NCI-H2227 treated with DMSO at 0.1 percent for 48 hours (cell line): ENCODE measurements around the gene HLA-DMA.

Source experiments
- DNase-seq: peaks from one replicate; lab custom pipeline; 2025; lab: John Stamatoyannopoulos, UW

Gene HLA-DMA

DNA sequence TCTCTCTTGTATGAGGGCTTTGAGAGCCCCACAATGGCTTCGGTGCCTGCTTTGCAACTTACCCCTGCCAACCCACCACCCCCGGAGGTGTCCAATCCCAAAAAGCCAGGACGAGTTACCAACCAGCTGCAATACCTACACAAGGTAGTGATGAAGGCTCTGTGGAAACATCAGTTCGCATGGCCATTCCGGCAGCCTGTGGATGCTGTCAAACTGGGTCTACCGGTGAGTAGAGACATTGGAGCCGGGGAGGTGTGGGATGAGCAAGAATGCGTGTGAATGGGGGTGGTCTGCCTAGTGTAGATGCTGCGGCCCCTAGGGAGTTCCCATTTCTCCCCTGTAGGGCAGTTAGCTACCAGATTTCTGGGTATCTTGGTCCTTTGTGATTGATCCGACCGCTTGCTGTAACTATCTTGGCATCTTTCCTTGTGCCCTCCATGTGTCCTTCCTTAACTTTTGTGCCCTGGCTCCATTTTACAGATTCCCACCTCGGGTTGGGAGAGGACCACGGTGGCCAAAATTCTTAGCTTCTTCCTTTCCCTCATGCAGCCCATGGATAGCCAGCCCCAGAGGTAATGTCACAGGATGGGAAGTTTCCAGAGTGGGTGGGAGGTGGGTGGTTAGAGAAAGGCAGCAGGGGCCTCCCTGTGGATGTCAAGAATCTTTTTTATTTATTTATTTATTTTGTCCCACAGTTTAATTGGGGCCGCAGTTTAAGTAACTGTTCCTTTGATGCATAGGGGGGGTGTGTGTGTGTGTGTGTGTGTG is 21.8 kb upstream of the HLA-DMA start:
- DNase-seq = no peak

DNA sequence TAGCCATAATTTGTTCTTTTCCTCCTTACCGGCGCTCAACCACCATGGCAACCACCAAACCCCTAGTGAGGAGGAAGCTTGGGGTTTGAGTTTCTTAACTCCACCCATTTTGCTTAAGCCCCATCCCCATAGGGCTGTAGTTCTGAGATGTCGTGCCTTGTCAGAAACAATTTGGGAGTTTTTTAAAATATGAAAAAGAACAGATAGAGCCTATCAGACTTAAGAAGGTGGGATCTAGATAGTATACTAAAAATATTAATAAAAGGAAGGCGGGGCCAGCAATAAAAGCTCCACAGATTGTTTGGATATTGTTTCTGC is 21.1 kb upstream of the HLA-DMA start:
- peak; percentile 20 for DNase-seq

DNA sequence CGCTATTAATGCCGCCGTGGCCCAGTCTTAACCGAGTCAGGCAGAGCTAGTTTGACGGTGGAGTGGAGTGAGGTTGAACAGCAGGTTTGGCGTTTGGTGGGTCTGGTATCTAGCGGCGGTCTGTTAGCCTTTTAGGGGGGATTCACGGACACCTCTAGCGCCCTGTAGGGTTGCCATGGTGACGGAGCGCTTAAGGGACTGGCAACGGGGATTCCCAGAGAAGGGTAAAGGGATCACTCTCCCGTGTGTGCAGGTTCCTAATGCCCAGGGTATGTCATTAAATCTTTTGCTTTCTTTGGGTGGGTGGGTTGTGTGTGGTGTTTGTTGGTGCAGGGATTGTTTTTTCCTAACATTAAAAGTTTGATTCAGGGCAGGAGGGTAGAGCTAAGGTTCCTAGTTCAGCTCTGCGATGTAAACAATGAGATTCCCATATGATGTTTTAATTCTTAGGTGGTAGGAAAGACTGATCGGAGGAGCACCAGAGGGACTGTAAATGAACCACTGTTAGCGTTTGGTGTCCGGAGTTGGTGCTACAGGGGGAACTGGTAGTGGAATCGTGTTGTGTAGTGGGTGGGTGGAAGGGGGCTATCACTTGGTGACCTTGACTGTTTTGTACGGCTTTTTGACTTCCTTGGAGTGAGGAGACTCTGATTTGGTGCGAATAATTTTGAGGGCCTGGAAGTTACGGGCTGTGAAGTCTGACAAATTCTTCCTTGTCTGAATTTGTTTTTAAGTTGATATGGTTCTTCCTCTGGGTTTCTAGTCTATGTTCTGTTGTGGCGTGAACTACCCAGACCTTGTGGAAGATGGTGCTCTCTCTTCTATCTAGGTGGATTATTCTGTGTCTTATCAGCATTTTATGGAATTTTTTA is 20.5 kb upstream of the HLA-DMA start:
- DNase-seq = peak; percentile 43

DNA sequence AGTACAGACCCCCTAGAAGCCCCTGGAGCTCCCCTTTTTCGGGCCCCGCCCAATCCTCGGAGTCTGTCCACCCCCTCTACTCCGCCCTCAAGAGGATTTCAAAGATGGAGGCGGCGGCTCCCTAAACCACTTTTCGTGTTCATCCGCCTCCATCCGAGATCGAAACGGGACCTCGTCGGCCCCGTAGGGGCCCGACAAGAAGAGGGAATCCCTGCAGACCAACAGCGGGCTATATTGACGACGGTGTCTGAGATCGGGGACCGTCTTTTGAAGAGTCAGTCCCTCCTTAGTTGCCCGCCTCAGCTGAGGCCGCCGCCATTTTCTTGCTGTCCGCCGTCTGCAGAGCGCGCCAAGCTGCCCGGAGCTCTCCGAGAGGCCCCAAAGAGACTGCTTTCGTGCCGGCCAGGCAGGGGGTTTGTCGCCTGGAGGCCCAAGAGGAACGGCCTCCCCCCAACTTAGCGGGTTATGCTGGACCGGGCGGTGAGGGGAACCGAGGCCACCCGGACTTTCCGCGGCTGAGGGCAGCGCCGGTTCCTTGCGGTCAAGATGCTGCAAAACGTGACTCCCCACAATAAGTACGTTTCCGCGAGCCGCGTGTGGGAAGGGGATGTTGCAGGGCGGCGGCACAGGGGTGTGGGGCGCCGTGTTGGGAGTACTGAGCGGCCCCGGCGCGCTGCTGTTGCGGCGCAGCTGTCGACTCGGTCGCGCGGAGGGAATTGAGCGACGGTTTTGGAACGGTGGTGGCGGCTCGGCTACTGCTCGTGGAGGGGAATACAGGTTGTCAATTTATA is 19.7 kb upstream of the HLA-DMA start:
- no peak for DNase-seq

DNA sequence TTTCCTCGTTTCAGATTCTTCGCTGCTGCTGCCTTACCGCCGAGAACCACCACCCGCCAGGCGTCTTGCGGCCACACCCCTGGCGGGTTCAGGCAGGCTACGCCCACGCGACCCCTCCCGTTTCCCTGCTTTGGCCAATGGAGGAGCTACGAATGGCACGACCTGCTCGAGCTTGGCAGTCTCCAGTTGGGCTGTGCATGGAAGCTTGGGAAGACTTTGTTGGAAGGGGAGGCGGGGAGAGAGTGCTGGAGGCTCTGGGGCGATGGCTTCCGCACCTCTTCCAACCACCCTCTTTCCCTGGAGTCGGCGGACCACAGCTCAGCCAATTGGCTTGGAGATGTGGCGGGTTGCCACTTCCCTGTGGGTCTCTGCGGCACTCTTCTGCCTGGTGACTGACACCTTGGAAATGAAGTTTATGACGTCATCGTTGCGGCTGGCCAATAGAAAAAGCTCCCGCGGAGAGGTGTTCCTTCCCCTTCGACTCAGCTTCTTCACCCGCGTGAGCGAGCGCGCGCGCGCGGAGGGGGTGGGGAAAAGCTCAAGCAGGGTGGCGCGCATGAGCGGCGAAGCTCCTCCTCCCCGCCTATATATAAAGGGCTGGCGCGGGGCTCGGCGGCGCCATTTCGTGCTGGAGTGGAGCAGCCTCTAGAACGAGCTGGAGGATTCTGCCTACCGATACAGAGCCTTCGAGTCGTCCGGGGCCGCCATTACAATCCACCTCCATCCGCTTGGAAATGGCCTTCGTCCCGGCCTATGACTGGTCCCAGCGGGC is 18.9 kb upstream of the HLA-DMA start:
- DNase-seq = peak; percentile 99

DNA sequence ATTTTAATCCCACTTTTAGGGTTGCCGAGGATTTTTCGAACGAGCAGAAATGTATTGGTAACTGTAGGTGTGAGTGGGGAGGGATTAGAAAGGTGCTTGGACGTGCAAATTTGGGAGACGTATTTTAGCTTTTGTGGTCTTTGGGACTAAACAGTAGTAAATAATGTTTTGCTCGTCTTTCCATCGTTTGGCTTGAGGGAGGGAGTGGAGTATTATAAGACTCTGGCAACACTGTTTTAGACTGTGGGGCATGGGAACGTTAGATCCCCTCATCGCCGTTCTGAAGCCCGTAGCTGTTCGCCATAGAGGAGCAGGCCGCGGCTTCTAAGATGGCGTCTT is 18.3 kb upstream of the HLA-DMA start:
- DNase-seq = no peak

DNA sequence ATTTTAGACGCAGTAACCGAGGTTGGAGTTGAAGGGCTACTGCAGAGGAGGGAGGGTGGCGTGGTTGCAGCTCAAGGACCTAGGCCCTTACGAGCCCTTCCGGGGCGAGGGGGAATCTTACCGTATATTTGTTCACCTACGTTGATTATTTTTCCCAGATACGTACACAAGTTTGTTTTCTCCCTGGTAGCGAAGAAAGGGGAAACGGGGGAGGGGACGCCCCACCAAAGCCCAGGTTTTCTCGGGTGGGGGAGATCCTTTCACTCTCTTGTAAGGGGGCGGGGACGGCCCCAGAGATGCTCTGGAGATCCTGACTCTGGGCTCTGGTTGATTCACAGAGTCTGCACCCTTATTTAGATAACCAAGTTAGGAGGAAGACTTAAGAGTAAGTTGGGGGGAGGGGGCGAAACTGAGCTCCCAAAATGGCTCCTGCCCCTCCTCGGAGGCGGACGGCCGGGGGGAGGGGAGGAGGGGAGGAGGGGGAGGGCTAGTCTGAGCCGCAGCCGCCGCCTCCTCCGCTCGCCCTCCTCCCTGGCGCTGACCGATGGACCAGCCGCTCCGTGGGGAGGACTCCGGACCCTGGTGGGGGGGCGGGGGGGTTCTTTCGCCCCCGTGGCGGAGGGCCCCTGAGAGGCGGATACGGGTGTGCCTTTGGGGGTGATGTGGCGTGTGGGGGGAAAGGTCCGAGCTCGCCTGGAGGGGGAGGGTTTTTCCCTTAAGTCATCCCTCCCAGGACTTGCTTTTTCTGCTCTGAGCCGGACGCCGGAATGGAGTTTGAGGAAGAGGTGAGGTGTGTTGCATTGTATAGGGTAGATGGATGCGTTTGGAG is 17.7 kb upstream of the HLA-DMA start:
- peak; percentile 78 for DNase-seq

DNA sequence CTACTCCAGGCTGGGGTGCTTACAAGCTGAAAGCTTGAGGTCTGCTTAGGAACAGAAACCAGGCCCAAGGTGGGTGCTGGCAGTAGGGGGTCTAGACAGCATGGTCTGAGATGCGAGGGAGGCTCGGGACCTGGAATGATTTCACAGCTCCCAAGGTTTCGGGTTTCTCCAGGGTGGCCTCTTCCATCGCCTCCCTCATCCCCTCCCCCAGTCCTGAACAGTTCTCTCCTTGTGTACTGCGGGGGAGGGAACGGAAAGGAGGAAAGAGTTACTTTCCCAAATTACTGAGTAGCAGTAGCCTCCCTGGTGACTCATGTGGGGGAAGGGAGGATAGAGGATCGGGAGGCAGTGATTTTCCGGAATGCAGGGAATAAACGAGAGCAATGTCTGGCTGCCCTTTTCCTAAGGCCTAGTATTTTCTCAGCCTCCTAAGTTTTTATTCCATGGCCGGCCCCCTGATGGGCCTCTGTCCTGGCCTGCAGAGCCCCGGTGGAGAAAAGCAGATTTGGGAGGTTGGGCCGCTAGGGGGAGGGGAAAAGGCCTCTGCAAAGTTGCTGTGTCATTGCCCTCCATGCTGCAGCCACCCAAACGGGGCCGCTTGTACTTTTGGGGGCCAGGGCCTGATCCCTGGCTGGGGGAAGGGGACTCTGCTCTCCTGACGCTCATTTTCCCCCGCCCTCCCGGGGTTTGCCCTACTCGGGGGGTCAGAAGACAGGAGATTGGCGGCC is 17.0 kb upstream of the HLA-DMA start:
- peak; percentile 77 for DNase-seq

DNA sequence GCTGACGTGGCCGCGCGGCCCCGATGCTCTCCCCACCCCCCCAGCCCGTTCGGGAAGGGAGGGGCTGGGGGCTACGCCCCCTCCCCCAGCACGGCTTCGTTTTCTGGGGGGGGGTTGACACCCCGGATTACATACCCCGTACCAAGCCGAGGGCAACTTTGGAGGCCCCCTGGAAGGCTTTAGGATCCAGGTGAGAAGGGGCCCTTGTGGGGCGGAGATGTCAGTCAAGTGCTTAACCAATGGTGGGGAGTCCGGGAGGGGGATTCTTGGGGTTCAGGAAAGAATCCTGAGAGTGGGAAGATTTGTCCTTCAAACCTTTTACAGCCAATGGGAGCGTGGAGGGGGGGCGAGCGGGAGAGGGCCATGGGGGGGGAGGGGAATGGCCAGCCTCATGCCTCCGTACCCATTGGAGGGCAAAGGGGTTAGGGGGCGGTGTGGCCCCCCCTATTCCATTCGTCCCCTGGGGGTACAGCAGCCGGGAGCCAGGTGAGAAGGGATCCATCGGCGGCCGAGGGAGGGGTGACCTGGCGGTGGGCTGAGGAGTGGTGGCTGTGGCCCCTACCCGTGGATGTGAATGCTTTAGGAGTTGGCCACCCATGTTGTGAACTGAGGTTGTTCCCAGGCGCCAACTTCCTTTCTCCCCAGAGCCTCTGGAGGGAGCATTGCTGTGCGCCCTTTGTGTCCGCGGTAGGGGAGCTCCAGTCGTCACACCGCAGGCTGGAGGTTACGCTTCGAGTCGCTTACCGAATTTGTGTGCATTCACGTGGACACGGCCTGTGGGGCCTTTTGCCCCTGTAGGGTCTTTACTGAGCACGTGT is 16.2 kb upstream of the HLA-DMA start:
- DNase-seq = peak; percentile 64

DNA sequence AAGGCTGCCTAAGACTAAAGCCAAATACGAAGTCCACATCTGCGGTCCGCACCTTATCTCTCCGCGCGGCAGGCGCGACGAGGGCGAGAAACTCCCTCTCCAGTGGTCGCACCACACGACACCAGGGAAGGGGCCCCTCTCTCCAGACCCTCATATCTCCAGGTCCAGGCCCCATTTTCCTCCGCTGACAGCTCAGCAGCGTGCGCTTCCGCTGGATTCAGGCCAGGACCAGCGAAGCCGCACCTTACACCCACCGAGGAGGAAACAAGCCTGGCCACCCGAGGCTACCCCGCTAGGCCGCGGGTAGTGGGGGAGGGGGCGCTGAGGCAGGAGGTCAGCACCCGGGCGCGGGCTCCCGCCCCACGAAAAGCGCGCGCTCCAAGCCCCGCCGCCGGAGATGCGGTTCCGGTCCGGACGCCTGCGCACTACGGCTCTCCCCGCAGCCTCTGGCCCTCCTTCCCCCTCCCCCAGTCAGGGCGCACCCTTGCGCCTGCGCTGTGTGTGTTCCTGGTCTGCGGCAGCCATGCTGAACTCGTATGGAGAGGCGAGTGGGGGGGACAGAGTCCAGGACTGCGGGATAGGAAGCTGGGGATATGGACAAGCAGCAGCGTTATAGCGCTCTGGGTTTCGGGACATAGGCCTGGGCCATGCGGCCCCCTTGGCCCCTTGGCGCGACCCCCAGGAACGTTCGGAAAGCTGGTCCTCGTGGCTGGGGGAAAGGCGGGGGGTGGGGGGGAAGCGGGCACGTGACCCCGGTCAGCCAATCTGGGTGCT is 15.4 kb upstream of the HLA-DMA start, which contains the start of gene BRD2:
Gene BRD2, plus strand, starts transcription at position 502 of the 774 bp plus-strand sequence. CDS start 4,305 bp downstream, outside the sequence.
- DNase-seq = peak; percentile 97

DNA sequence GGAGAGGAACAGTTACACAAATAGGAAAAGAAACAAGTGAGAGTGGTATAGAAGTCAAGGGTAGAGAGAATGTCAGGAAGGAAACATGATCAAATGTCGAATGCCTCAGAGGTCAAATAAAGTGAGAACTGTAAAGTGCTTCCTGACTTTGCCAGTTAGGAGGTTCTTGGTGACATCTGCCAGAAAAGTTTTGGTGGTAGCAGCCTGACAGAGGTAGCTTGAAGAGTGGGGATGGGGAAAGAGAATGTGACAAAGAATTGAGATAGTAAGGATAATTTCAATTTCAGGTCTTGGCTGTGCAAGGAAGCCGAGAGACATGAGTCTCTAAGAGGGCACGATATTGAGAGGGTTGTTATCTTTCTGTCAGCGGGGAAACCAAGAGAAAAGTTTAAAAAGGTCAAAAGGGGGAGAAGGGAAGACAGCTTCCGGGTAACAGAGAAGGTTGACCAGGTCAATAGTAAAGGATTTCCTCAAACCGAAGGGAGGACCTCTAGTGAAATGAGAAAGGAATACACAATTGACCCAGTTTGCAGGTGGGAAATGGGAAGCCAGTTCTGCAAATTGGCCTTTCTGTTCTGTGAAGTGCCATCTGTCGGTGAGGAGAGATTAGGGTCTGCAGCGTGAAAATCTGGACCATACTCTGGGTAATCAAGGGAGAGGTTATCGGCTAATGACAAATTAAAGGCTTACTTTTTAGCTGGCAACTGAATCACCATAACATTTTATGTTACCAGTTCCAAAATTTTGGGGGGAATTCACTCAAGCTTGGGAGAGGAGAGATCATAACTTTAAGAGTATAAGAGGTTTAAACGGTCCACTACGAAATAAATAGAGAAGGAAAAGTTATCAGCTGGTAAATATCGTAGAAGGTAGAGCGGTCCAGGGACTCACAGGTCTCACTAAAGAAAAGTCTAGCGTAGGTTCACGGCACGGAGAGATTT is 14.5 kb upstream of the HLA-DMA start:
- peak; percentile 32 for DNase-seq

DNA sequence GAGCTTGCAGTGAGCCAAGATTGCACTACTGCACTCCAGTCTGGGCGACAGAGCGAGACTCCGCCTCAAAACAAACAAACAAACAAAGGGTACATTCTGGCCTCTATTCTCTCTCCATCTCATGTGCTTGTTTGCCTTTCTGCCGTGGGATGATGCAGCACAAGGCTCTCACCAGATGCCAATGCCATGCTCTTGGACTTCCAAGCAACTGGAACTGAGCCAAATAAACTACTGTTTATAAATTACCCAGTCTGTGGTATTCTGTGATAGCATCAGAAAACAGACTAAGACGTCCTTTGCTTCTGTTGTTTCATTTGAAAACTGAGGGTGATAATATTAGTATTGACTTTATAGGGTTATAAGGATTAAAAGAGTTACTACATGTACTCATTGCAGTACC is 11.9 kb upstream of the HLA-DMA start:
- no peak for DNase-seq

DNA sequence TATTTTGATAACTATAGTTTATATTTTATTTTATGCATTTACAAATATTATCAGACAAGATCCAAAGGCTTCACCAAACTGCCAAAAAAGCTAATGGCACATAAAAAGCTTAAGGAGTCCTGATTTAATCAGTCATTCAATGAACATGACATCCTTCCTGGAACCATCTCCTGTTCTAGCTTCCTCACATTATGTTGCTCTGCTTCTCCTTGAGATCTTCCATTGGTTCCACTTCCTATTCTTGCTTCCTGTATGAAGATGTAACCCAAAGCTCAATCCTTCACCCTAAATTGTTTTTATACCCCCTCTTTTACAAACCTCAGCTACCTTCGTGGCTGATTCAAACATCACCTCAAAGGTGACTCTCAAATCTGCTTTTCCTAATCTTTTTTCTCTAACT is 11.0 kb upstream of the HLA-DMA start:
- no peak for DNase-seq

DNA sequence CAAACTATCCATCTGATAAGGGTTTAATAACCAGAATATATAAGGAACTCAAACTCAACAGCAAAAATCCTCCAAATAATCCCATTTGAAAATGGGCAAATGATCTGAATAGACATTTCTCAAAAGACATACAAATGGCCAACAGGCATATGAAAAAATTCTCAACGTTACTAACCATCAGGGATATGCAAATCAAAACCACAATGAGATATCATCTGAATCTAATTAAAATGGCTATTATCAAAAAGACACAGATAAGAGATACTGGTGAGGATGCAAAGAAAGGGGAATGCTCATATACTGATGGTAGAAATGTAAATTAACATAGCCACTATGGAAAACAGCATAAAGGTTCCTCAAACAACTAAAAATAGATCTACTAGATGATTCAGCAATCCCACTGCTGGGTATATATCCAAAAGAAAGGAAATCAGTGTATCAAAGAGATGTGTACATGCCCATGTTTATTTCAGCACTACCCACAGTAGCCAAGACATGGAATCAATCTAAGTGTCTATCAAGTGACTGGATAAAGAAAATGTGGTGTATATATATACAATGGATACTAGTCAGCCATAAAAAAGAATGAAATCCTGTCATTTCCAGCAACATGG is 9.4 kb upstream of the HLA-DMA start:
- no peak for DNase-seq

DNA sequence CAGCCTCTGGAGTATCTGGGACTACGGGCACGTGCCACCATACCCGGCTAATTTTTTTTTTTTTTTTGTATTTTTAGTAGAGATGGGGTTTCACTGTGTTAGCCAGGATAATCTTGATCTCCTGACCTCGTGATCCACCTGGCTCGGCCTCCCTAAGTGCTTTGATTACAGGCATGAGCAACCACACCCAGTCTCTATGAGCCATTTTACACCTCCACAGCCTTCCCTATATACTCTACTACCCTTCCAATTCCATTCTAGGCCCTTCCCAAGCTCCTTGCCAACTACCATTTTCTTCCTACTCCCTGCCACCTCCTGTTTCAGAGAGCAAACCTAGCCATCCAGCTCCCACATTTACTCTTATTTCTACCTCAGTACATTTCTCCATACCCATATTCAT is 7.7 kb upstream of the HLA-DMA start:
- no peak for DNase-seq

DNA sequence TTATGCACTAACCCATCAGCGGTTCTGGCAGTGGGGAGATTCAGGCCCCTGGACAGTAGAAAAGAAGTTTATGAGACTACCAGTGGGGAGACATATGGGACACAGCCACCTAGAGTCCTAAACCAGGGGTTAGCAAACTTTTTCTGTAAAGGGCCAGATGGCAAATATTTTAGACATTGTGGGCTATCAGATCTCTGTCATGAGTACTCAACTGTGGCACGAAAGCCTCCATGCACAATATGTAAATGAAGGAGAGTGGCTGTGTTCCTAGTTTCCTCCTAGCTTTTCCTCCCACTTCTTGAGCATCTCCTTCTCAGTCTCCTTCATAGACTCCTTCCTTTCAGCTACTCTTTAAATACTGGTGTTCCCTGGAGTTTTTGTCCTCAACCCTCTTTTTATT is 3.3 kb upstream of the HLA-DMA start:
- DNase-seq = no peak
